CD4-positive, alpha-beta T cell treated with Interleukin-15 for 1 hour (primary cell): ENCODE results near the gene SGMS1.
"Not testable (repeated sequence)": the region's sequence is repeated elsewhere in the genome, so short reads cannot be mapped to it uniquely, and the experiment has no call there.

Experiments
- DNase-seq: peaks from one replicate; pipeline ENCODE4 v3.0.0-alpha.2; 2020

The SGMS1 gene

DNA sequence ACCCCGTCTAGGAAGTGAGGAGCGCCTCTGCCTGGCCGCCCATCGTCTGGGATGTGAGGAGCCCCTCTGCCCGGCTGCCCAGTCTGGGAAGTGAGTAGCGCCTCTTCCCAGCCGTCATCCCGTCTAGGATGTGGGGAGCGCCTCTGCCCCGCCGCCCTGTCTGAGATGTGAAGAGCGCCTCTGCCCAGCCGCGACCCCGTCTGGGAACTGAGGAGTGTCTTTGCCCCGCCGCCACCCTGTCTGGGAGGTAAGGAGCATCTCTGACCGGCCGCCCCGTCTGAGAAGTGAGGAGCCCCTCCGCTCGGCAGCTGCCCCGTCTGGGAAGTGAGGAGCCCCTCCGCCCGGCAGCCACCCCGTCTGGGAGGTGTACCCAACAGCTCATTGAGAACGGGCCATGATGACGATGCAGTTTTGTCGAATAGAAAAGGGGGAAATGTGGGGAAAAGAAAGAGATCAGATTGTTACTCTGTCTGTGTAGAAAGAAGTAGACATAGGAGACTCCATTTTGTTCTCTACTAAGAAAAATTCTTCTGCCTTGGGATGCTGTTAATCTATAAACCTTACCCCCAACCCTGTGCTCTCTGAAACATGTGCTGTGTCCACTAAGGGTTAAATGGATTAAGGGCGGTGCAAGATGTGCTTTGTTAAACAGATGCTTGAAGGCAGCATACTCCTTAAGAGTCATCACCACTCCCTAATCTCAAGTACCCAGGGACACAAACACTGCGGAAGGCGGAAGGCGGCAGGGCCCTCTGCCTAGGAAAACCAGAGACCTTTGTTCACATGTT is 267.9 kb downstream of the SGMS1 start:
- not testable (repeated sequence) for DNase-seq

- DNase-seq = no peak
Measured at GRCh38 chr10:50351483-50352146, 272.1 kb downstream of the SGMS1 start.

DNA sequence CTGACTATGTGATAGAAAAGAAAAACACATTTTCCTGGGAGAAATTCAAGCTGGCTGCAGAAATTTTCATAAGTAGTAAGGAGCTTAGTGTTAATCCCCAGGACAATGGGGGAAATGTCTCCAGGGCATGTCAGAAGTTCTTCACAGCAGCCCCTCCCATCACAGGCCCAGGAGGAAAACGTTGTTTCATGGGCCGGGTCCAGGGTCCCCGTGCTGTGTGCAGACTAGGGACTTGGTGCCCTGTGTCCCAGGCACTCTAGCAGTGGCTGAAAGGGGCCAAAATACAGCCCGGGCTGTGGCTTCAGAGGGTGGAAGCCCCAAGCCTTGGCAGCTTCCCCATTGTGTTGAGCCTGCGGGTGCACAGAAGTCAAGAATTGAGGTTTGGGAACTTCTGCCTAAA is 273.4 kb downstream of the SGMS1 start:
- no peak for DNase-seq

DNA sequence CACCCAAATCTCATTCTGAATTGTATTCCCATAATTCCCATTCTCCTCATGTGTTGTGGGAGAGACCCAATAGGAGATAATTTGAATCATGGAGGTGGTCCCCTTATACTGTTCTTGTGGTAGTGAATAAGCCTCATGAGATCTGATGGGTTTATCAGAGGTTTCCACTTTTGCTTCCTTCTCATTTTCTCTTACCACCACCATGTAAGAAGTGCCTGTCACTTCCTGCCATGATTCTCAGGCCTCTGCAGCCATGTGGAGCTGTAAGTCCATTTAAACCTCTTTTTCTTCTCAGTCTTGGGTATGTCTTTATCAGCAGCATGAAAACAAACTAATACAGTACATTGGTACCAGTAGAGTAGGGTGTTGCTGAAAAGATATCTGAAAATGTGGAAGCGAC is 274.2 kb downstream of the SGMS1 start:
- DNase-seq = no peak

DNA sequence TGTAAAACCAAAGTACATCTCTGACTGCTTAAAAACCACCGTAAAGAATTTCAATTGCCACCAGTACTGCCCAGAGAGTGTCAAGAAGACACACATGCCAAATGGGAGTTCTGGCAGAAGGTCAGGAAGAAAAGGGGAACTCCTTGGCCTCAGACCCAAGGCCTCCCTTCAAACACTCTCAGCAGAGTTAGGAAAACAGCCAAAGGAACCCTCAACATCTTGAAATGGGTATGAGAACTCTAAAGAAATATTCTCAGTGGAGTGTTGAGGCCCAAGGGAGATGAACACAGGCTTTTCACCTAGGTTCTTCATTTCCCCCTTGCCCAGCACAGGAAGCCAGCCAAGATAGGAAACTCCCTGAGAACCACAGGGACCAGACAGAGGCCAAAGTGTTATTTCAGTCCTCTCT is 276.4 kb downstream of the SGMS1 start:
- DNase-seq = no peak

GRCh38 chr10:50346942-50347341 is 276.8 kb downstream of the SGMS1 start:
- DNase-seq = no peak

DNA sequence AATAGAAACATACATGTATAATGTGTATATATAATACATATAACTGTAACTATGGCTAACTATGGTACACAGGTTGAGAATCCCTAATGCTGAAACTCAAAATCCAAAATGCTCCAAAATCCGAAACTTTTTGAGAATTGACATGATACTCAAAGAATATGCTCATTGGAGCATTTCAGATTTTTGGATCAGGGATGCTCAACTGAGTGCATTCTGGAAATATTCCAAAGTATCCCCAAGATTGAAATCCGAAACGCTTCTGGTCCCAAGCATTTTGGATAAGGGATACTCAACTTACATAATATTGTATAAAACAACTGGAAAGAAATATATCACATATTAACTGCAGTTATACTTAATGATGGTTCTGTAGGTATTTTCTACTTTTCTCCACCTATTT is 278.2 kb downstream of the SGMS1 start:
- no peak for DNase-seq

DNA sequence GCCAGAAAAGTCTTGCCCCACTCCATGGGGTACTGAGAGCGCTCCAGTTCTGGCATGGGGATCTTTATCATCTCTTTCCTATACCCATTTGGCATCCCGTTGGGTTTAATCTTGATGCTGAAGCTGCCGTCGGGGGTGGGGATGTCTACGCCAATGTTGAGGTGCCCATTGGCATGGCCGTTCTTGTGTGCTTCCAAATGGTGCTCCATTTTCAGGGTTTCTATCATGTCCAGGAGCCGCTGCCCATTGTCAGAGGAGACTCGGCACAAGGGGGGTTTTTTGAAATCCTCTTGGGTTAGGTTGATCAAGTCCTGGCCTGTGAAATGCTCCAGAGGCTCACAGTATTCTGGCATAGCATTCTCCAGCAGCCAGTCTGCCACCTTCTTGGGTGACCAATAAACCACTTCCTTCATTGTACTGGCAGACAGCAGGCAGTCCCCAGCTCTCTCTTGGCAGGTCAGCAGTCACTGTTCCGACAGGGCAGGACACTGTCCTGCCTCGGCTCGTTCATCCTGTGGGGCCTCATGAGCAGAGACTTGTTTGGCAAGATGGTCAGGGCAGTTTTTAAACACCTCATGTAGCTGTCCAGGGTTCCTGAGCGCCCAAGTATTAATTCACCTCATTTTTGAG is 279.9 kb downstream of the SGMS1 start:
- no peak for DNase-seq

DNA sequence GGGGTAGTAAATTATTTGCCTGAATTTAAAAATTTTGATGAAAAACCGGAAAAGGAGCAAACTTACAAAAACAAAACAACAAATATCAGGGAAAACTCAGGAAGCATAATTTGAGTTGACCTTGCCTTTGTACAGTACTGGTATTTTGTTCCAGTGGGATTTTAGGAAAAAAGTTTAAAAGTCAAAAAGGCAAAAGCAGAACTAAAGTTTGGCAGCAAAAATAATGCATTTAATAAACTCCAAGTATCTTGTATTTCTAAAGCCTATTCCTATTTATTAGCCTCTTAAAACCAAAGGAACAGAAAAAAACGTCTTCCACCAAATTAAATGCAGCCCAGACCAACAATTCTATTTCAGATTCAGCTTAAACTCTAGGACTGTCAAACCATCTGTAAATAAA is 281.8 kb downstream of the SGMS1 start:
- DNase-seq = no peak

DNA sequence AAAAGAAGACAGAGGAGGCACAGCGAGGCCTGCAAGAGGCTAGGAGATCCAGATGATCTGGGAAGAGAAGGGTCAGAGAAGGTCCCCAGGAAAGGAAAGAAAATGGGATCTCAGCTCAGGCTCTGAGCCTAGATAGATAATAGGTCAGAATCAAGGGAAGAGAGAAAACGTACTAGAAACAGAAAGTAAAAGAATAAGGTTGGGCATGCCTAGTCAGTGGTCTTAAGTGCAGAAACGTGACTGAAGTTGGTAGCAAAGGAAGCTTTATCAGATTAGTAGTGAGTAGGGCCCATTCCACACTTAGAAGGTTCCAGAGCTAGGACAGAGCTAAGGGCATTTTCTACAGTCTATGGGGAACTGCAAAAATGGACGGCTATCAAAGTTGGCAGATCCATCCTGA is 287.6 kb downstream of the SGMS1 start:
- DNase-seq = no peak

GRCh38 chr10:50335397-50335796 is 288.4 kb downstream of the SGMS1 start:
- no peak for DNase-seq

DNA sequence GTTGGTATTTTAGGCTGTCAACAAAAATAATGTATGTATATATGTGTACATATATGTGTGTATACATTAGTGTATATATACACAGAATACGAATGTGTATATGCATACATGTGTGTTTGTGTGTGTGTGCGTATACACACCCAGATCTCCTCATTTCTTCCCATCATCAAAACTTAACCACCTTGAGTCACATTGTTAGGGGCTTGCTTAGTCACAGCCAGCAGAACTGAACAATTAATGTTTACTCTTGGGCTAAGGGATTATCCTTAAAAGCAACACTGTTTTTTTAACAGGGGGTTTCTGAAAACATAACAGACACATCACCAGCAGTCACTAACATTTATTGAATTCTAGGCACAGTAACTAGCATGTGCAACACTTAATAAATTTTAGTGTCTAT is 289.5 kb downstream of the SGMS1 start:
- no peak for DNase-seq

DNA sequence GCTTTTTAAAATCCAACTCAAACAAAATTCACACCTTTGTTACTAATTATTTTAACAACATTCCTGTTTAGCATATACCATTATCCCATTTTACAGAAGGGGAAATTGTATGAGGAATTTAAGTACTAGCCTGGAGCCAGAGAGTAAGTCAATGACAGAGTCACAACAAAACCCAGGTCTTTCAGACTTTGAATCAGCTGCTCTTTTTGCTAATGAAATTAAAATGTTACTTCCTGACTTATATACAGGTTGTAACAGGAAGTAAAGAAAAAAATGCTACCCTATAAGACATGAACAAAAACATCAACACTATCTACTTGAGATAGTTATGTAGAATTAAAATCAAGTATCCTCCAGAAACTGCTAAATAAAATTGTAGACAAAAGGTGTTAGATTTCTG is 289.9 kb downstream of the SGMS1 start:
- DNase-seq = no peak

DNA sequence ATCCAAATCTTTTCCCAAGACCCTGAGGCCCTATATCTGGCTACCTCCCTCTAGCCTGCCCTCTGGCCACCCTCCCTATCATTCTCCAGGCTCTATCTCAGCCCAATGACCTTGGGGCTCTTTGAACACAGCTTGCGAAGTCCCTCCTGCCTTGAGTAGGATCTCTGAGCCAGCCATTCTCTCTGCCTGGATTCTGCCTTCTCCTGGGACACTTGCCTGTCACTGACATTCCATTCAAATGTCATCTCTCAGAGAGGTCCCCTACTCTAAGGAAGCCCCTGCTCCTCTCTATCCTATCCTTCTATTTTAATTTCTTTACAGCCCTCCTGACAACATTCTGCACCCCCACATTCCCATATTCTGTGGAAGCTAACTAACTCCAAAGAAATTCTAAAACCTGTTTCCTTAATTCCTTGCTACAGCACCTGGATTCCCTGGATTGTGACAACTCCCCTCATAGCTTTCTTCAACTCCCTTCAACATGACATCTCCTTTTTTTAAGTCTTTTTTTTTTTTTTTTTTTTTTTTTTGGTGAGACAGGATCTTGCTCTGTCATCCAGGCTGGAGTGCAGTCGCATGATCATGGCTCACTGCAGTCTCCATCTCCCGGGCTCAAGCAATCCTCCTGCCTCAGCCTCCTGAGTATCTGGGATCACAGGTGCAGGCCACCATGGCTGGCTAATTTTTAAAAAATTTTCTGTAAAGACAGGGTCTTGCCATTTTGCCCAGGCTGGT is 291.5 kb downstream of the SGMS1 start:
- no peak for DNase-seq

GRCh38 chr10:50331486-50331885 is 292.3 kb downstream of the SGMS1 start:
- no peak for DNase-seq

- DNase-seq = no peak
Measured at GRCh38 chr10:50326757-50327701, 296.7 kb downstream of the SGMS1 start.

DNA sequence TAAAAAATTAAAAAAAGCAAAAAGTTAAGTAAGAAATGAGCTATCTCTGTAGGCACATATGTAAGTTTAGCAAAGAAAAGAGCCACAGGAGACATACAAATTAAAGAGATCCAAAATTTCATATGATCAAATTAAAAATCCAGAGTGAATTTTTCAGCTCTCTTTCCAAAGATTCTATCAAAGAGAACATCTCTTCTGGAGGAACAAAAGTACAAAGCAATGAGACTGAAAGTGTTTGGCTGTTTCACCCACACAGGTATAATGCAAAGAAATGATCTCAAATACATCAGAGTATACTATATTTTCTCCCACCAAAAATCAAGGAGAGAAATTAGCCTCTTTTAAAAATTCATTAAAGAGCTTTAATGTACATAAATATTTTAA is 297.6 kb downstream of the SGMS1 start:
- no peak for DNase-seq

DNA sequence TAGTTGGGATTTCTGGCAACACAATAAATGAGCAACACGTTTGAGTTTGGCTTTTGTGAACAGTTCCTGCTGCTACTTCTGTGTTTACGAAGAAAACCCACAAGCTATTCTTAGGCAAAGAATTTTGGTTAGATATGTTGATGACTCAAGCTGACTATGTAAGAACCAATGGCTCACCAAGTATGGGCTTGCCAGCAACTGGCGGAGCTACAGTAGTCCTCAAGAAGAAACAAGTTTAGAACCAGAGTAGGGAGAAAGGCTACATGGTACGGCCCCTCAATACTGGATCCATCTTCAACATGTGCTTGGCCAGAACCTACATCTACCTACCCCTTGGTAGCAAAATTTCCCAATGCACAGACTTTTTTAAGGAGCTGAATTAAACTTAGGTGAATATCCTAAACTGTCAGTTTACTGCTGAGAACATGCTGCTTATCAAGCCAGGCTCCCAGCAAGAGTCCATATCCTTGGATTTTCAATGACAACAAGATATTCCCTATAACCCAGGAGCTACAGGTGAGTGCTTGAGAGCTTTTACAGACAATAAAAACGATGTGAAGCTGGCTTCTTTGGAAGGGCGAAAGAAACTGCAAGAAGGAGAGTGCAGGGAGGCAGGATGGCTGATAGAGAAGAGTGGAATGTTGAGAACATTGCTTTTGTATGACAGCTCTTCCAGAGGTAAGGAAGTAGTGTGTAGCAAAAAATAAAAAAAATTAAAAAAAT is 298.1 kb downstream of the SGMS1 start:
- DNase-seq = no peak

- no peak for DNase-seq
Measured at GRCh38 chr10:50324680-50325393, 298.9 kb downstream of the SGMS1 start.

- no peak for DNase-seq
Measured at GRCh38 chr10:50324046-50324445, 299.7 kb downstream of the SGMS1 start.

- DNase-seq = no peak
Measured at GRCh38 chr10:50322077-50322476, 301.7 kb downstream of the SGMS1 start.
